ENCODE data around the gene LRIG2. TPM values are rescaled to one million over a fixed set of nuclear protein-coding genes. Genes with fewer than 3 reads are reported as not detected.
"Not testable (repeated sequence)": the region's sequence is repeated elsewhere in the genome, so short reads cannot be mapped to it uniquely, and the experiment has no call there.

LRIG2 gene
- total RNA-seq, 1 experiment from 2014 or later: 10.7 TPM

- H3K4me3 Mint-ChIP-seq (ENCODE audit: unreplicated experiment): no peak overlapping the region
- POLR2A ChIA-PET: interaction anchor here (0.7 to 1.0 kb wide), 2 partner anchors 16 to 341 kb away, joined by 3 to 4 read pairs; no protein-coding TSS in a partner anchor
- no peaks in the 10 kb centered on the region for H3K9me3 ChIP-seq
- no peak for DNase-seq
- no peaks in the 10 kb centered on the region for H3K27me3 Mint-ChIP-seq (ENCODE audit: insufficient read depth, unreplicated experiment)
- intact Hi-C loops (cut with micrococcal nuclease; ENCODE audit: unreplicated experiment): no loop called here
- no peak overlapping the region for H3K27ac Mint-ChIP-seq (ENCODE audit: unreplicated experiment)
- no peaks in the 10 kb centered on the region for H3K36me3 ChIP-seq (ENCODE audit: control insufficient read depth, insufficient read depth, low read length)
- H3K36me3 Mint-ChIP-seq (ENCODE audit: insufficient read depth, unreplicated experiment): no peaks in the 10 kb centered on the region
- no TSS peak for BruUV-seq (replicated peaks)
- H3K4me1 ChIP-seq: no peaks in the 10 kb centered on the region
- H3K27me3 ChIP-seq (replicated peaks; ENCODE audit: control insufficient read depth, insufficient read depth, low read length): no peaks in the 10 kb centered on the region
- CTCF ChIA-PET: interaction anchor here (1.8 kb wide), 1 partner anchor 16 kb away, joined by 3 read pairs; the partner anchor contains the start of gene LRIG2
- H3K9me3 Mint-ChIP-seq (ENCODE audit: unreplicated experiment): no peaks in the 10 kb centered on the region
- no peak for TF ChIP-seq CTCF (IDR thresholded peaks at IDR 0.05; ENCODE audit: insufficient read depth in 1 of 2, low read depth in 1 of 2, low read length in 1 of 2, severe bottlenecking in 1 of 2, unreplicated experiment in 1 of 2)
- no peaks in the 10 kb centered on the region for H3K4me1 Mint-ChIP-seq (ENCODE audit: low read depth, unreplicated experiment)
- H3K4me3 ChIP-seq (ENCODE audit: low read depth, low read length): no peak overlapping the region
Measured at GRCh38 chr1:113057006-113057405, 16.0 kb upstream of the LRIG2 start.

DNA sequence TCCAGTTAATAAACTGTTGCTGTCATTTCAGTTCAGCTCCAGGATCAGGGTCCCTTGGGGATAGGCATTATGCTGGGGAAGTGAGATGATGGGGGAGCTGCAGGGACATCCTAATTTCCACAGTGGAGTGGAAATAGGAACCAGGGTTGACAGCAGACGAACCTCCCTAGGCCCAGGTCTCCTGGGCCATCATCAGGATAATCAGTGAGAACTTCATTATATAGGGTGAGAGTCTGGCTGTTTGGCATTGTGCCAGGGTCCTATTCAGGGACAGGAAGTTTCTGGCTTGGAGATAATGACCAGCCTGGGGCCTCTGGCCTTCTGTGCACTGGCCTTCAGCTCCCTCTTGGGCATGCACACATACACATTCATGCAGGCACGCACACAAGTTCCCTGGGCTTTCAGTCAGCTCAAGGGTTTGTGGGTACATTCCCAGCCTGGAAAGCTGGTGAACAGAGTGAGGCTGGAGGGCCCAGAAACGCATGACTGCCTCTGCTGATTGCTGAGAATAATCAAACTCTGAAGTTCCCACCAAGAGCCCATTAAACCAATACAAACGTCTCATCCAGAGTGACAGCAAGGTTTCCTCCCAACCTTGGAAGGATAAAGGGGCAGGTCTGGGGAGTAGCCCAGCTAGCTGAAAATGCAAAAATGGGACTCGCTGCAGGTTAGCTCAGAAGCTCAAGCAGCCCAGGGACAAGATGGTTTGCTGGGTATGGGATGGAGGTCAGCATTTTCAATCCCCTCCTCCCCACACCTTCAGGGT lies 13.9 kb upstream of the LRIG2 start:
- Mint-ChIP-seq H3K4me3 (ENCODE audit: unreplicated experiment) (no peak overlapping the region), H3K27ac (ENCODE audit: unreplicated experiment) (no peak overlapping the region), H3K4me1 (ENCODE audit: low read depth, unreplicated experiment) (no peaks in the 10 kb centered on the region), H3K27me3 (ENCODE audit: insufficient read depth, unreplicated experiment) (no peaks in the 10 kb centered on the region), H3K36me3 (ENCODE audit: insufficient read depth, unreplicated experiment) (no peaks in the 10 kb centered on the region), H3K9me3 (ENCODE audit: unreplicated experiment) (no peaks in the 10 kb centered on the region)
- intact Hi-C loops (cut with micrococcal nuclease; ENCODE audit: unreplicated experiment): no loop called here
- no peak for TF ChIP-seq CTCF (IDR thresholded peaks at IDR 0.05; ENCODE audit: insufficient read depth in 1 of 2, low read depth in 1 of 2, low read length in 1 of 2, severe bottlenecking in 1 of 2, unreplicated experiment in 1 of 2)
- no peak for DNase-seq
- H3K36me3 ChIP-seq (ENCODE audit: control insufficient read depth, insufficient read depth, low read length): no peaks in the 10 kb centered on the region
- no peak overlapping the region for H3K4me3 ChIP-seq (ENCODE audit: low read depth, low read length)
- BruUV-seq (replicated peaks): no TSS peak
- CTCF ChIA-PET: interaction anchor here (1.4 kb wide), 1 partner anchor 14 kb away, joined by 6 read pairs; the partner anchor contains the start of gene LRIG2
- POLR2A ChIA-PET: no interaction called here
- H3K4me1 ChIP-seq: no peaks in the 10 kb centered on the region
- H3K9me3 ChIP-seq: no peaks in the 10 kb centered on the region
- H3K27me3 ChIP-seq (replicated peaks; ENCODE audit: control insufficient read depth, insufficient read depth, low read length): no peaks in the 10 kb centered on the region

DNA sequence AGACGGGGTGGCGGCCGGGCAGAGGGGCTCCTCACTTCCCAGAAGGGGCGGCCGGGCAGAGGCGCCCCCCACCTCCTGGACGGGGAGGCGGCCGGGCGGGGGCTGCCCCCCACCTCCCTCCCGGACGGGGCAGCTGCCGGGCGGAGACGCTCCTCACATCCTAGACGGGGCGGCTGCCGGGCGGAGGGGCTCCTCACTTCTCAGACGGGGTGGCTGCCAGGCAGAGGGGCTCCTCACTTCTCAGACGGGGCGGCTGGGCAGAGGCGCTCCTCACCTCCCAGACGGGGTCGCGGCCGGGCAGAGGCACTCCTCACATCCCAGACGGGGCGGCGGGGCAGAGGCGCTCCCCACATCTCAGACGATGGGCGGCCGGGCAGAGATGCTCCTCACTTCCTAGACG lies 9.5 kb upstream of the LRIG2 start:
- H3K36me3 Mint-ChIP-seq (ENCODE audit: insufficient read depth, unreplicated experiment); H3K4me1 Mint-ChIP-seq (ENCODE audit: low read depth, unreplicated experiment); H3K36me3 ChIP-seq (ENCODE audit: control insufficient read depth, insufficient read depth, low read length); H3K27me3 Mint-ChIP-seq (ENCODE audit: insufficient read depth, unreplicated experiment); H3K4me3 Mint-ChIP-seq (ENCODE audit: unreplicated experiment); BruUV-seq (replicated peaks); H3K4me3 ChIP-seq (ENCODE audit: low read depth, low read length); intact Hi-C loops (cut with micrococcal nuclease; ENCODE audit: unreplicated experiment); CTCF ChIA-PET; DNase-seq; H3K9me3 ChIP-seq; H3K27me3 ChIP-seq (replicated peaks; ENCODE audit: control insufficient read depth, insufficient read depth, low read length); POLR2A ChIA-PET; H3K9me3 Mint-ChIP-seq (ENCODE audit: unreplicated experiment); H3K4me1 ChIP-seq; H3K27ac Mint-ChIP-seq (ENCODE audit: unreplicated experiment): not testable (repeated sequence)
